HG03045 (cell line): ENCODE results near the gene FDXR.

Experiments used
- ATAC-seq: cut with Tn5 transposase; IDR thresholded peaks from one replicate; pipeline ENCODE4 v1.9.1; 2021; ENCODE audit warnings: mild to moderate bottlenecking, moderate library complexity; ENCODE audit not compliant: unreplicated experiment

The FDXR gene

GRCh38 chr17:74815550-74816370, 57.0 kb downstream of the FDXR start:
- no peak for ATAC-seq

- ATAC-seq, result no peak
Observed at GRCh38 chr17:74815067-74815466, 57.7 kb downstream of the FDXR start.

DNA sequence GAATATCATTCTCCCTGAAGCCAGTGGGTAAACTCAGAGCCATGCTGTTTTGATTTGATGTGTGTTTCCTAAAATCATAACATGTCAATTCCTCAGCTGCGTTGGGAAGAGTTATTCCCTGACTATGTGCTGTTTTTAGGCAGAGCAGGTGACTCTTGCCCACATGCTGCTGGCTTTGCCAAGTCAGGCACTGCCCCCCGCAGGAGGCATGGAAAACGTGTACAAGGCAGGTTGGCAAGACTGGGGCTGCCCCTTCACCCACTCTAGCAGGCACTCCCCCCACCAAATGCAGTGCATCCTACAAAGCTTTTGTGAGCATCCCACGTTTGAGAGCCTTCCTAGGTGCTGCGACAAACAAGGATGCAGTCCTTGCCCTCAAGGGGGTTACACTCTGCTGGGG, 58.3 kb downstream of the FDXR start:
- ATAC-seq, result no peak
